ENCODE data around the gene SHISA6.

Gene SHISA6

GRCh38 chr17:11363565-11364117 lies 122.6 kb downstream of the SHISA6 start:
- POLR2A ChIA-PET = no interaction called here
- no peak for DNase-seq (ENCODE audit: extremely low spot score)
- CTCF ChIA-PET = no interaction called here
- no peak for TF ChIP-seq CTCF (IDR thresholded peaks at IDR 0.05; ENCODE audit: control extremely low read depth, extremely low read depth, low read depth, missing control alignments)

- POLR2A ChIA-PET = no interaction called here
- DNase-seq (ENCODE audit: extremely low spot score) = no peak
- CTCF ChIA-PET = interaction anchor here (1.1 kb wide), 1 partner anchor 14 kb away, joined by 3 read pairs; no protein-coding TSS in a partner anchor
- no peak for TF ChIP-seq CTCF (IDR thresholded peaks at IDR 0.05; ENCODE audit: control extremely low read depth, extremely low read depth, low read depth, missing control alignments)
Measured at GRCh38 chr17:11366272-11366850, 125.3 kb downstream of the SHISA6 start.

GRCh38 chr17:11369575-11369974 lies 128.6 kb downstream of the SHISA6 start:
- no peak for TF ChIP-seq CTCF (IDR thresholded peaks at IDR 0.05; ENCODE audit: control extremely low read depth, extremely low read depth, low read depth, missing control alignments)
- POLR2A ChIA-PET = no interaction called here
- no peak for DNase-seq (ENCODE audit: extremely low spot score)
- CTCF ChIA-PET = no interaction called here

- POLR2A ChIA-PET = no interaction called here
- DNase-seq (ENCODE audit: extremely low spot score) = no peak
- CTCF ChIA-PET = no interaction called here
- no peak for TF ChIP-seq CTCF (IDR thresholded peaks at IDR 0.05; ENCODE audit: control extremely low read depth, extremely low read depth, low read depth, missing control alignments)
Measured at GRCh38 chr17:11372692-11373091, 131.7 kb downstream of the SHISA6 start.

- POLR2A ChIA-PET = no interaction called here
- DNase-seq (ENCODE audit: extremely low spot score) = no peak
- CTCF ChIA-PET = no interaction called here
- TF ChIP-seq CTCF (IDR thresholded peaks at IDR 0.05; ENCODE audit: control extremely low read depth, extremely low read depth, low read depth, missing control alignments) = no peak
Measured at GRCh38 chr17:11378506-11378905, 137.5 kb downstream of the SHISA6 start.

GRCh38 chr17:11380761-11381160 lies 139.7 kb downstream of the SHISA6 start:
- no peak for TF ChIP-seq CTCF (IDR thresholded peaks at IDR 0.05; ENCODE audit: control extremely low read depth, extremely low read depth, low read depth, missing control alignments)
- ChIA-PET POLR2A (no interaction called here), CTCF (interaction anchor here (0.9 to 1.3 kb wide), 2 partner anchors 10 to 14 kb away, joined by 3 read pairs; no protein-coding TSS in a partner anchor)

More at GRCh38 chr17:11380761-11381160, 139.7 kb downstream of the SHISA6 start:
- DNase-seq (ENCODE audit: extremely low spot score) = no peak

Data from GM10248 (cell line).